HG03196 (cell line): ENCODE data around the gene UFM1.
"Not testable (repeated sequence)": the region's sequence is repeated elsewhere in the genome, so short reads cannot be mapped to it uniquely, and the experiment has no call there.

Source experiments
- ATAC-seq: cut with Tn5 transposase; IDR thresholded peaks from one replicate; pipeline ENCODE4 v1.9.1; 2021; ENCODE audit not compliant: unreplicated experiment

Gene UFM1

DNA sequence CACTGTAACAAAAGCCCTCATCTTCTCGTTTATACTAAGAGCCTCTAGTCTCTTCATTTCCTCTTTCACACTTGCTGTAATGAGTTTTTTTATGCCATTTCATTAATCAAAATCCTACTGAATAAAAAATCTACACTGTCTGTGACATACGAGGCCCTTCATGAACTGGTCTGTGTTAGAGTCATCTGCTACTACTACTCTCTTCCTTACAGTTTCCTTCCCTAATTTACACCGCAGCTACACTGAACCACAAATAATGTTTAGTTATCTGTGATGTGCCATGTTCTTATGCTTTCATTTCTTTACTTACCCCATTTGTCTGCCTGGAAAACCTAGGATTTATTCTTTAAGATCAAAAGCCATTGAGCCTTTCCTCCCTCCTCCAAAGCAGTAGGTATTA lies 16.0 kb downstream of the UFM1 start:
- ATAC-seq: no peak

DNA sequence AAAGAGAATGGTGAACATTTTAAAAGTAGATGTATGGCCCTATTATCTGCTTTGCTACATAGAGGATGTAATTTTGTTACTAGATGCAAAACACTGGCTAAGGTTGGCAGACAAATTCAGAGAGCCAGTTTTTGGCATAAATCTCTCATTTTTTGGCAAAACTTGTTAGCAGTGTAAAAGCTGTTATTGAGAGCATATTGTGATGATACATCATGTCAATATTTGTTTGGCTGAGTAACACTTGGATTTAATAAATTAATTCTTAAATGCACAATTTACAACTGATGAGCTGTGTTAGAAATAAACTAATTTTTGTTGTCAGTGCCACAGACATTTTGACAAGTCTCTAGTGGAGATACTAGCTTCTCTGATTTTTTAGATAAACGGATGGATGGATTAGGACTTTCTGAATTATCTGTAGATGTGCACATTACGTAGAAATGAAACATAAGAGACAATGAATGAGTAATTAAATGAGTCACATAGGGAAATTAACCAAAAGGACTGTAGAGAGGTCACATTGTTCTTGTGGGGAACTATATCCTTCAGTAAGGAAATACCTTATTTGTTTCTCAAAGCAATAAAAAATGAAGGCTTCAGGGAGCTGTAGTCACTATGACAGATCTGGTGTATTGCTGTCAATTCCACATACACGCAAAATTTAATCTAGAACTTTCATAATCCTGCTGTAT lies 17.4 kb downstream of the UFM1 start:
- no peak for ATAC-seq

DNA sequence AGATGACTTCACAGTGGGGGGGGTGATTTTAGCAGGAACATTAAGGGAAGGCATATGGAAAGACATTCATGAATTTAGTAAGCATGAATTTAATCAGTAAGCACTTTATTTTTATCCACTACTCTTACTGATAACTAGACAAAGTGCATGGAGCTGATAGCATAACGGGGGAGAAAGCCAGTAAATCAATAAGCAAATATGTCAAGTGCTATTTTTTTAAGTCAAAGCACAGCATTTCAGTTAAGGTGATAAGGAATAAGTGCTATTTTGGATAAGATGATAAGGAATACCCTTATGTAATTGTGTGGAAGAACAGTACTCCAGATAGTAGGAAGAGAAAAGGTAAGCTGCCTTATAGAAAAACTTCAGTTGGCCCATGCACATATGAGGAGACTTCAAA lies 19.4 kb downstream of the UFM1 start:
- ATAC-seq: no peak

DNA sequence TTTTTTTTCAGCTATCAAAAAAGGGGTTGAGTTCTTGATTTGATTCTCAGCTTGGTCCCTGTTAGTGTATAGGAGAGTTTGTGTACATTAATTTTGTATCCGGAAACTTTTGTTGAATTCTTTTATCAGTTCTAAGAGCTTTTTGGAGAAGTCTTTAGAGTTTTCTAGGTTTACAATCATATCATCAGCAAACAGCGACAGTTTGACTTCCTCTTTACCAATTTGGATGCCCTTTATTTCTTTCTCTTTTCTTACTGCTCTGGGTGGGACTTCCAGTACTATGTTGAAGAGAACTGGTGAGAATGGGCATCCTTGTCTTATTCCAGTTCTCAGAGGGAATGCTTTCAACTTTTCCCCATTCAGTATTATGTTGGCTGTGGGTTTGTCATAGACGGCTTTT lies 20.4 kb downstream of the UFM1 start:
- not testable (repeated sequence) for ATAC-seq

DNA sequence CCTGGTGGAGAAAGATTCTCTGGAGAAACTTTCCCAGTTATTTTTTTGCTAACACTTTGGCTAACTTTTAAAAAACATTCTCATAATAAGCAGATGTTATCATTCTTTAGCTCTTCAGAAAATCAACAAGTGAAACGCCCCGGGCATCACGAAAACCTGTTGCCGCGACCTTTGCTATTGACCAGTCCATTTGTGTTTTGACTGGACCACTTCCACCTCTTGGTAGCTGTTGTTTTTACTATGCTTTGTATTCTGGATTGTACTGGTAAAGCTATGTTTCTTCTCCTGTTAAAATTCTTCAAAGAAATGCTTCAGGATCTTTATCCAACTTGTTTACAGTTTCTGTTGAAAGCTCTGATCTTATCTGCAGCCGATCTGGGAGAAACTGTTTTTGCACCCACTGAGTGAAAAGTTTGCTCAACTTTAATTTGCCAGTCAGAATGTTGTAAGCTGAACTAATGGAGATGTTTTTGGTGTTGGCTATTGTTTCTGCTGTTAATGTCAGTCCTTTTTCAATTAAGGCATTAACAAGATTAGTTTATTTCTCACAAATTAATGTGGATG lies 23.3 kb downstream of the UFM1 start:
- ATAC-seq: no peak

DNA sequence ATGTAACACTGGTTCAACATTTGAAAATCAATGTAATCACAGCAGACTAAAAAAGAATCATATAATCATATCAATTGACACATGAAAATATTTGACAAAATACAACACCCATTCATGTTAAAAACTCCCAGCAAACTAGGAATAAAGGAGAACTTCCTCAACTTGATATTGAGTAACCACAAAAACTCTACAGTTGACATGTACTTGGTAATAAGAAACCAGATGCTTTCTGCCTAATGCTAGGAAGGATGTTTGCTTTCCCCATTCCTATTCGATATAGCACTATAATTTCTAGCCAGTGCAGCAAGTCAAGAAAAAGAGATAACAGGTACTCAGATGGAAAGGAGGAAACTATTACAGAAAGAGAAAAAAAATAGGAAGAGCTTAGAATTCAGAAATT lies 26.9 kb downstream of the UFM1 start:
- ATAC-seq: no peak

DNA sequence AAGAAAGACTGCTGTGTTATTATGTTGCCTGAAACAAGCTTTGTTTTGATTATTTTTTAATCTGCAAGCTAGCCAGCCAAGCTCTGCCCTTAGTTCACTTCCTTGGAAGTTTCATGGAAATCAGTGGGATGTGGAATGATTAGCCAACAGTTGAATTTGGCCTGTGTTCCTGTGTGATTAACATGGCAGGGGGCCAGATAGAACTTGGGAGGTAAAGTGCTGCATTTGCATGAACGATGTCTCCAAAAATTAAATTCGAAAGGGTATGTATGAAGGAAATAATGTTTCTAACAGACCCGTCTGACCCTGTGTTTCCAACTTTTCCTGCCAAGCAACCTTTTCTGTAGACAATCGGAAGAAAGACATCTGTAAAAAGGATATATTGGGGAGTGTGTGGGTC lies 32.2 kb downstream of the UFM1 start:
- ATAC-seq: no peak

DNA sequence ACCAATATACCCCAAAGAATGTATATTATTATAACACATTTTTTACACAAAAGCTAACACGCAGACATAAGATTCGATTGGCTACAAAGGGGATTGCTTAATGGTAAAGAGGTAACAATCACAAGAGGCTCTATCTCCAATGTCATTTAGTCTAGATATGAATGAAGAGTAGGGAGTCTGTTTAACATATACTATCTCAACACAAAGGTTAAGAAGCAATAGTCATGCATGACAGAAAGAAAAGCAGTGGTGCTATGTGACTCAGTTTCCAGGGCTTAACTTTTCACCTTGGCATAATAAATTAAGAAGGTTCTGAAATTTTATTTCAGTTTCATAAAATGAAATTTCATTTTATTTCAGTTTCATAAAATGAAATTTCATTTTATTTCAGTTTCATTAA lies 33.3 kb downstream of the UFM1 start:
- no peak for ATAC-seq

DNA sequence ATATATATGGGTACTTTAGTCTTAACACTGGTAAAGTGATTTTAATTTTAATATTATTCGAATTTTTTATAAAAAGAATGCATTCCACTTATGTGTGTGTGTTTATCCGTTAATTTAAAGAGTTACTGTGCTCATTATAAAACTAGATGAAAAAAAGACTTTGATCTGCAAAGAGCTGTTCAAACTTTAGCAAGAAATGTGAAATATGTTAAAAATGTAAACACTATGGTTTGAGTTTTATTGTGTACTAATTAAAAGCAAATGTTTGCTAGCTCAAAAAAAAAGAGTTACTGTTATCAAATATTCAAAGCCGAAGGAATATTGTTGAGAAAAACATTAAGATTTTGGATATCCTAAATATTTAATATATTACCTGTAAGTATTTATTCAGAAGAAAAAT lies 34.5 kb downstream of the UFM1 start:
- ATAC-seq: no peak

DNA sequence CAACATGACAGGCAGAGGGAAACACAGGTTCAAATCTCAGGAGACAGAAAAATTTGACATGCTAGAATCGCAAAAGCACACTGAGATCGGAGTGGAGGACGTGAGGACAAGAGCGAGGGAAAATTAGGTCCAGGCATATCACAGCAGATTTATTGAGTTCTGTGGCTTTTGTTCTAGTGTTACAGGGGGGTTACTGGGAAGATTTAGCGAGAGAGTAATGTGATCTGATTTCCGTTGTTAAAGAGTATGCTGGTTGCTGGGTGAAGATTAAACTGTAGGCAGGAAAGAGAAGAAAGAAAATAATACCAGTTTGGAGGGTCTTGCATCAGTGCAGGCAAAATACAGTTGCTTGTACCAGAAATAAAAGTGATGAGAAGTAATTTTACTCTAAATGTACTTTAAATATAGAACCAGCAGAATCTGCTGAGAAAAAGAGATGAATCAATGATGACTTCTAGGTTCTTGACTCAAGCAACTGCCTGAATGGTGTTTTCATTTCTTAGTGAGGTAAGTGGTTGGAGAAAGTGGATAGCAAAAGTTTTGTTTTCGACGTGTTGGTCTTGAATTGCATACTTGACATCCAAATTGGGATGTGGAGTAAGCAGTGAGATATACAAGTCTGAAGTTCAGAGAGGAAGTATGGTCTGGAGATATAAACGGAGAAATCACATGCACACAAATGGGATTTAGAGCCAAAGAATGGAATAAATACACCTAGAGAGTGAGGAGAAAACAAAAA lies 35.7 kb downstream of the UFM1 start:
- ATAC-seq: no peak

DNA sequence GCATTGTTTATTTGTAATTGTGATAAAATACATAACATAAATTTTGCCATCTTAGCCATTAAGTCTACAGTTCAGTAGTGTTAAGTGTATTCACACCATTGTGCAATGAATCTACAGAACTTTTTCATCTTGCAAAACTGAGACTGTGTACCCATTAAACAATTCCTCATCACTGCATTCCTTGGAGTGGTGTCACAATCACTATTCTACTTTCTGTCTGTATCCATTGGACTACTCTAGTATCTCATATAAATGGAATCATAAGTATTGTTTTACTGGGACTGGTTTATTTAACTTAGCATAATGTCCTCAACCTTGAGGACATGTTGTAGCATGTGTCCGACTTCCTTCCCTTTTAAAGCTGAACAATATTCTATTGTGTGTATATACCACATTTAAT lies 36.8 kb downstream of the UFM1 start:
- ATAC-seq: no peak

DNA sequence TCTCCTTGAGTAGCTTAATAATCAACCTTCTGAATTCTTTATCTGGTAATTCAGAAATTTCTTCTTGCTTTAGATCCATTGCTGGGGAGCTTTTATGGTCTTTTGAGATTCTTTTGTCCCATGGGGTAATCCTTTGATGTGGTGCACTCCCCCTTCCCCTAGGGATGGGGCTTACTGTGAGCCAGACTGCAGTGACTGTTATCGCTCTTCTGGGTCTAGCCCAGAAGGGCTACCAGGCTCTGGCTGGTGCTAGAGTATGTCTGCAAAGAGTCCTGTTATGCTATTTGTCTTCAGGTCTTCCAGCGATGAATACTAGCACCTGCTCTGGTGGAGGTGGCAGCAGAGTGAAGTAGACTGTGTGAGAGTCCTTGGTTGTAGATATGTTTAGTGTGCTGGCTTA lies 41.7 kb downstream of the UFM1 start:
- ATAC-seq: no peak

DNA sequence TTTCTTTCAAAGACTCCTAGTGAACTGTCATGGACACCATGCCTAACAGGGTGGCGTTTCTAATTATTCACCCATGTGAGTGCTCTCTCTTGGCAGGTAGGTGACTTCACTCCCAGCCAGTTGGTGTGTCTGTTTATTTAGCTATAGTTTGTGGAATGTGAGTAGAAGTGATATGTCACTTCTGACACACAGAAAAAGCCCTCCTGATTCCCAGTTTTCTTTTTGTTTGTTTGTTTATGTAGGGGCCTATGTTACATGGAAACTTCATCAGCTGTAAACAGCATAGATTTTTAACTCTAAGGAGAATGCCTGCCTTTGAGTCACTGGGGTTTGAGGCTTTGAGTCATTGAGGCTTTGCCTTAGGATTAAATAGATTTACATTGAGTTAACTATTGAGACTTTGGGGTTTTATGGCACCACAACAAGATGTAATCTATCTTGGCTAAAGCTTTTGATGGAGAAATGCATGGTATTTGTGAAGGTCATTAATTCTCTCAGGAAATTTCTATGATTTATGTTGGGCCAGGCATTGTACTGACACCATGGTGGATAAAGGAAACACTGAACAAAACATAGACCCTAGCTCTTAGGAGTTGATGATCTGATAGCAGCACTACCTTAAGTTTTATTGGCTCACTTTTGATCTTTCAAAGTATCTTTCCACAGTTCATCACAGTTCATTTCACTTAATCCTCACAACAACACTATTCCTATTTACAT lies 45.3 kb downstream of the UFM1 start:
- no peak for ATAC-seq

DNA sequence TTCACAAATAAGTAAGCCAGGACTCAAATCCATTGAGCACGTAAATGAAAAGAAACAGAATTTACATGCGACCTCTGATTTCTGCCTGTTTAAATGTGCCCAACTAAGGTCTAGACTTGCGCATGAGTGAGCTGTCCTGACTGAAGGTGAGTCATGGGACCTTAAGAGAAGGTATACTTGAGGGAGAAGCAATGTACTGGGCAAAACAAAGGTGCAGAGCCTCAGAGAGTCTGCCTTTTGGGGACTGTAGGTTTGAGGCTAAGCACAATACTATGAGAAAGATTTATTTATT lies 45.8 kb downstream of the UFM1 start:
- ATAC-seq: no peak

DNA sequence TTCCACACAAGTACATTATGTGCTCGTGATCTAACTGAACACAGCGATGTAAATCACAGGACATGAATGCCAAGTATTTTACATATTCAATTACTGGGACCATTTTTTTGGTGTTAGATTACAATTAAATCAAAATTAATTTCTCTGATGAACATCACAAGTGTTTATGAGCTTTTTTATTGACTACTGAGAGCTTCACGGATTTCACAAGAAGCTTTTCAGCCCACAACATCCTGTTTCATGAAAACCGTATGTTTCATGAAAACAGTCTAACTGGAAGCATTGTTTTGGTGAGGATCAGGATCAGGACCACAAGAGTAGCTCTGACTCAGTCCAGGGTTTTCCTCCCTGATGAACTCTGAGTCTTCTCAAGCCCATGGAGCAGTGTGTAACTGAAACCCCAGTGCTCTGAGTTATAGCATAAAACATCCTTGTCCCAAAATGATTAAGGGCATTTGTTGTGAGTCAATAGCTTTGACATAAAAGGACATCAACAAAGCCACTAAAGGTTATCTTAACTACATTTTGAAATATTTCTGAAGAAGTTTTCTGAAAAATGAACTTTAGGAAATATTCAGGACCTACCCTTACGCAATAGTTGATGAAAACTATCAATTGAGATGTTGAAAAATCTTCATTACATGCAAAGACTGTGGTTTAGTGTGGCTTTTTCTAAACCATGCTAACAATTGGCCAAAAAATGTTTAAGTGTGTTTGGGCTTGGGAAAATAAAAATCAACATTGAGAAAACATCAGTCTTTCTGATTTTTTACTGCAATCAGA lies 49.3 kb downstream of the UFM1 start:
- ATAC-seq: no peak

DNA sequence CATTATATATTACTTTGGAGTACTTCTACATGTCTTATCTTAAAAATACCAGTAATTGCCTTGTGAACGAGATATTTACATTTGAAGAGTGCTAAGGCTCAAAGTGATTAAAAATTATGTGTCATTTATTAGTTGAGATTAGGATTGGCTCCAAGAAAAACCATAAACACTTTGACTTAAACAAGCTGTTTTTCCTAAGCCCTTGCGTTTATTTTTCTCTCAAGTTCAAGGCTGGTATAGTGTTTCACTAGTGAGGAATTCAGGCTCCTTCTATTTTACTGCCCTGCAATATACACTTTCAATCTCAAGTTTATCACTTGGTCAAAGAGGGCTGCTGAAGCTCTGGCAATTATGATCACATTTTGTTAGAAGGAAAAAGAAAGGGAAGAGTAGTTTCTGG lies 49.9 kb downstream of the UFM1 start:
- ATAC-seq: no peak

DNA sequence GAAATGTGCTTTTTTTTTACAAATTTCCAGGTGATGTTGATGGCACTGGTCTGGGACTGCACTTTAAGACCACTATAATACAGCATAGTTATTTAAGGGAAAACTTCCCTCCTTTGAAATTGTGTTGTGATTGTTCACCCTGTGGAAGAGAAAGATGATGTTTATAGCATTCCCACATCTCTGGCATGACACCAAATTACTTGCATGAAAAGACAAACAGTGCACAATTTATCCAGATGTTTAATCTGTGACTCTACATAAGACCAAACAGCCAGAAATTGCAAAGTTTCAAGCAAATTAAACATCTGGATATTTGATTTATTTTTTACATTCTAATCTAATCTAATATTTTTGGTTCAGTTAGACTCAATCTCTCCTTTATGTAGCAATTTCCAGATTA lies 51.6 kb downstream of the UFM1 start:
- no peak for ATAC-seq

DNA sequence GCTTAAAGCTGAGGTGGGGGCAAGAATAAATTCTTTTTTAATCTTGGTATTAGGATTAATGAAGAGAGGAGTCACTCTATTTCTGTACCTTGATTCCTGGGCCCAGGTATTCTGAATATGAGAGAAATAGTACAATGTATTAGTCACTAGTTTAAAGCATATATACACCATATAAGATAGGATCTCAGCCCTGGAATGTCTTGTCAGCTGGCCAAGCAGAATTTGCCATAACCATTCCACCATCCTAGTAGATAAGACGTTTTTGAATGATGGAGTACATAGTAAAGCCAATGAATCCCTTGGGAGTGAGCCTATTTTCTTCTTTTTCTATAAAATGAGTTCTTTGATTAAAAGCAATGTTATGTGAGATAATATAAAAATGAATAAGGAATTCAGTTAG lies 55.6 kb downstream of the UFM1 start:
- no peak for ATAC-seq

DNA sequence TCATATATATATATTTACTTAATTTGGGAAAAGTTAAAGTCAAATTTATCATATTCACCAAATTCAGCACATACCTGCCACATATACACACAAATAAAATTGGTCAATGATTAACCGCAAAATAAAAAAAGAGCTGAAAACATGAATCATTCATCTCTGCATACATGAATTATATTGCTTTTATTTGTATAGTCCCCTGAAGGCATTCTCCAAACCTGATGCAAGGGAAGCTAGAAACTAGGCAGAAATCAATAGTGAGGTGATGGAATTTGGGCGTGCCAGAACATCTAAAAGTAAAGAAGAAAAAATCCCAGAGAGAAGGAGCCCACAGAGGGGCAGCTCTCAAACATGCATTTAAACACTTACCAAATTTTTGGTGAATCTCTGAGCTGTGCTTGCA lies 60.1 kb downstream of the UFM1 start:
- no peak for ATAC-seq

DNA sequence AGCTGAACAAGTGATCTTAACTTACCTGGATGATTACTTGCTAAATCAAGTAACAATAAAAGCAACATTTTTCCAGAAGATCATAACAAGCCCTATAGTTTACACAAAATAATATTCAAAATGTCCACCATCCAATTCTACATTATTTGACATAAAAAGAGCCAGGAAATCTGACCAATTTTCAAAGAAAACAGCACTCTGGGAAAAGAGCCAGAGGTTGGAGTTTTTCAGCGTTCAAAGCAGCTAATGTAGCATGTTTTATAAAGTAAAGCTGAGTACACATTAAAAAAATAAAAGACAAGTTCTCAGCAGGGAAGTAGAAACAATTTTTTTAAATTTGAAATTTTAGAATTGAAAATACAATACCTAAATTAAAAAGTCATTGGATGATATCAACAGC lies 62.6 kb downstream of the UFM1 start:
- ATAC-seq: no peak
